HG03066 (cell line): Measurements from ENCODE around the gene DAP.
A peak's percentile ranks its signal among the peaks of the same experiment; 100 is the strongest.

Experiments
- ATAC-seq: cut with Tn5 transposase; IDR thresholded peaks from one replicate; pipeline ENCODE4 v1.9.1; 2021; ENCODE audit warnings: low read depth; ENCODE audit not compliant: unreplicated experiment

Gene DAP

GRCh38 chr5:10712574-10713366, 48.3 kb downstream of the DAP start:
- ATAC-seq, result no peak

DNA sequence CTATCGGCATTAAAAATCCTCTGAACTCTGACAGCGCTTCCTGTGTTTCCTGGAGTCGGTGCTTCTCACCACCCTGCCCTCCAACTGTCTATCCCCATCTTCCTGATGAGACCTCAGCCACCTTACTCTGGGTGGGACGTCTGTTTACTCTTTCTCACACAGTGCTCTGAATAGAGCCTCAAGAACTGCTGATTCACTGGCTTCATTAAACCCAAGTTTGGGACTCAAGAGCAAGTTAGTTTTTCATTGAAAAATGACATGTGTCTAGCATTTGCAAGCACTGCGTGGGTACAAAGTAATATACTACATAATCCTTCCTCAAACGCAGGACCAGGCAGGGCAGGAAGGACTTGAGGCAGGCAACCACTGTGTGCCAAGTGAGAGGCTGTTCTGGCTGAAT, 49.5 kb downstream of the DAP start:
- ATAC-seq, result no peak

GRCh38 chr5:10710513-10711128, 50.4 kb downstream of the DAP start:
- no peak for ATAC-seq

- ATAC-seq, result no peak
Measured at GRCh38 chr5:10709933-10710332, 51.1 kb downstream of the DAP start.

DNA sequence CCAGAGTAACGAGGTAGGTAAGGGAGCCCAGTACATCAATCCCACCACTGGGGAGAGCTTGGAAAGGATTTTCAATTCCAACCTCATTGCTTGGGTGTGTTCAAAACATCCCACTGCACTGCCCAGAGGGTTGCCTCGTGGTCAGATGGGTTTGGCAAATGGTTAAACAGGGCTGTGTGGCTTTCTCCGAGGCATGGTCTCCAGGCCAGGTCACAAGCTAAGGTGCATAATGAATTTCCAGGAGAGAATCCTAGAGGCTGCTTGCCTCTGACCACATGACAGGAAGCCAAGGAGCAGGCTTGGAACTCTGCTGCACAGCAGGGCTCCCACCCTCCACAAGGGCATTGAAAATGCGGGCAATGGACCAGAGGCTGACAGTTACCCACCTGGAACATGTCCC, 51.6 kb downstream of the DAP start:
- ATAC-seq, result no peak

DNA sequence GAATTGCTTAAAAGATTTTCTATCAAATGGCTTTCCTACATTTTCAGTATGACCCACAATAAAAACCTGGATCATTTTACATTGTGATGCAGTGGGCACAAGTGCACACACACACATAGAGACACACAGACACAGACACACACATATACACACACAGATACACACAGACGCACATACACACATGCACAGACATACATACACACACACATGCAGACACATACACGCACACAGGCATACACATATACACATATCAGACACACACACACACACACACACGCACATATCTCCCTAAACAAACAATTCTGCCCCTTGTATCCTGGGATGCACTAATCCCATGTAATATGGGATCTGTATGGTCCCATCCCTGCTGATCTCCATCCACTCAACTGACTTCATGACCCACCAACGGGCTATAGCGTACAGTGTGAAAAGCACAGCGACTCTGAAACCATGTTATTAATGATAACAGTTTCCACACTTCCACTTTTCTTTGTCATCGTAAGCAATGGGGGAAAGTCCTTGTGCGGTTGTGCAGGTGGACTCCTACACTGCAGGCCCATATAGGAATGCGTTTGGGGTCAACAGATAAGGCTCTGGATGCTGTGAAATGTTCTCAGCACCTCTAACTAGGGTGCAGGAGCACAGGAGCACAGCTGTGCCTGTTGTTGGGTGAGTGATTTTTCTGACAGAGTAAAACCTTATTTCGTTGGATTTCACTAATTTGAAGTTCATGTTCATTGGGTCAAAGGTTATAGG, 52.7 kb downstream of the DAP start:
- no peak for ATAC-seq

DNA sequence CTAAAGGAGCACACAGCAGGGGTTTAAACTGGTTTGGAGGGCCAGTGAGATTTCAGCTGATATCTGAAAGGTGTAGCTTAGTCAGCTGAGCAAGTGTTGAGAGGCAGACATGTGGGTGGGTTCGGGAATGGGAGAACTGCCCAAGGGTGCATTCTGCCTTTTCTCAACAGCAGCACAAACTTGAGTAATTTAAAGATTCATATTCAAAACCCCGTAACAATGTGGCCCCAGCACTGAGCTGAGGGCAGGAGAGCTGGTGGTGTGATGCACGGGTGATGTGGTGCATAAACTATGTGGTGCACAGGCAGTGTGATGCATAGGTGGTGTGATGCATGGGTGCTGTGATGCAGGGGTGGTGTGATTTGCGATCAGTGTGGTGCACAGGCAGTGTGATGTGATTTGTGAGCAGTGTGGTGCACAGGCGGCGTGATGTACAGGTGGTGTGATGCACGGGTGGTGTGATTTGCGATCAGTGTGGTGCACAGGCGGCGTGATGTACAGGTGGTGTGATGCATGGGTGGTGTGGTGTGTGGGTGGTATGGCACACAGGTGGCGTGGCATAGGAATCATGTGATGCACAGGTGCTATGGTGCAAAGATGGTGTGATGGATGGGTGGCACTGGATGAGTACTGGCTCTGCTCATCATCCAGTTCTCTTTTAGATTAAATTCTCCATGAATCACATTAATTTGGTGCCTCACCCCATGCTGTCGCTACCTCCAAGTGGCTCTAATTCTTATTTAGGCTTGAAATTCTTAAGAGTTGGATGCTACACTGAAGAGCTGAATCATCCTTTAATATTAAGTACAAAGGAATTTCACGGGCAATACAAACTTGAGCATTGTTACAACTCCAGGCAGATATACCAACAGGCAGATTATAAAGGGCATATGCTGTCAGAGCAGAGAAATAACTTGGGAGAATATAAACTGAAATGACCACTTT, 53.6 kb downstream of the DAP start:
- no peak for ATAC-seq

DNA sequence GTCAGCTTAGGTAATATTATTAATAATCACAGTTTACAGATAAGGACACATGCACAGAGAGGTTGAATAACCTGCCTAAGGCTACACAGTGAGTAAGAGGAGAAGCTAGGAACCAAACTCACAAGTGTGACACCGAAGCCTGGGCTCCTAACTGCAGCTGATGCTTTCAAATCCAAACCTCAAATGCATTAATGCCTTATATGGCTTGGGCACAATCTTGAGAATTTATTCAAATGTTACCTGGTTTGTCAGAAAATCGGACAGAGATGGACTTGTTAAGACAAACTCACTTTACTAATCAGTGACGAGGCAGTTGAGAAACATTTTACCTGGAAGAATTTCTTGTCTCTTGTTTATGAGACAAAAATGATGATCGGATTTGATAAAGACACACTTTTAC, 54.7 kb downstream of the DAP start:
- ATAC-seq, result no peak

- no peak for ATAC-seq
Measured at GRCh38 chr5:10705747-10706146, 55.3 kb downstream of the DAP start.

GRCh38 chr5:10704949-10705621, 55.9 kb downstream of the DAP start:
- no peak for ATAC-seq

DNA sequence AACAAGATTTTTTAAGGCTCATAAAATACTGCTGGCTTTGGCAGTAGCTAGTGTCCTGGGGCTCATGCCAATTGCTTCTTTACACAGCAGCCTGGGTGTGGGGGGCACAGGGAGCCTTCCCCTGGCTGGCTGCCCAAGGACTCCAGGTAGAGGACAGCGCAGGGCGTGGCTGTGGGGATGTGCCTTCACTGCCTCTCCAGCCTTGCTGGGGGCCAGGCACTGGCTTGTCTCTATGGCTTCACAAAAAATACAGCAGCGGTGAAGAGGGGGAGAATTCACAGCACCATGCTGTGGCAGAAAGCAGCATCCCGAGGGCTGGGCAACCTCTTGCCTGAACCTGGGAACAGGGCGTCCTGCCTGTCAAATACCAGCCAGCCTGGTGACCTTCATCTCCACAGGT, 57.4 kb downstream of the DAP start:
- ATAC-seq, result no peak

DNA sequence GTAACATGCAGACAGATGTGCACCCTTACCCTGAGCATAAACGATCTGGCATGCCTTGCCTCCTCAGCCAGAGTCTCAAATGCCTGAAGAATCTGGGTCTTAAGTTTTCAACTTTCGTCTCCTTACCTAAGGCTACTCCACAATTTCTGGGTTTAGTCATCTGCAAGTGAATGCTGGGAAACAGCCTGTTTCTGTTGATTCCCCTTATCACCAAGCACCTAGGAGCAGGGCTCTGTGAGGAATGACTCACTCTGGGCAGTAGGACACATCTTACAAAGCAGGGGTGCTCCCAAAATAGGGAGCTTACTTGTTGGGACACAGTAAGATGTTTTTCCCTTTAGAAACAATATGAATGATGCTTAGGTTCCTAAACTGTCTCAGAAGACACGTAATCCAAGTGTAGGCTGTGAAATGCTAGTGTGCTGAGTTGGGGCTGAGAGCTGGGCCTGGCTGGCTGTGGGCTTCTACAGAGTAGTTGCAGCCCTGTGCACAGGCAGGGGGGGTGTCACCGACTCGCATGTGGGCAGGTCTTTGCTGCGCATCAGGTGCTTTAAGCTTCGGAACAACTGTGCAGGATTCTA, 58.0 kb downstream of the DAP start:
- ATAC-seq, result no peak

DNA sequence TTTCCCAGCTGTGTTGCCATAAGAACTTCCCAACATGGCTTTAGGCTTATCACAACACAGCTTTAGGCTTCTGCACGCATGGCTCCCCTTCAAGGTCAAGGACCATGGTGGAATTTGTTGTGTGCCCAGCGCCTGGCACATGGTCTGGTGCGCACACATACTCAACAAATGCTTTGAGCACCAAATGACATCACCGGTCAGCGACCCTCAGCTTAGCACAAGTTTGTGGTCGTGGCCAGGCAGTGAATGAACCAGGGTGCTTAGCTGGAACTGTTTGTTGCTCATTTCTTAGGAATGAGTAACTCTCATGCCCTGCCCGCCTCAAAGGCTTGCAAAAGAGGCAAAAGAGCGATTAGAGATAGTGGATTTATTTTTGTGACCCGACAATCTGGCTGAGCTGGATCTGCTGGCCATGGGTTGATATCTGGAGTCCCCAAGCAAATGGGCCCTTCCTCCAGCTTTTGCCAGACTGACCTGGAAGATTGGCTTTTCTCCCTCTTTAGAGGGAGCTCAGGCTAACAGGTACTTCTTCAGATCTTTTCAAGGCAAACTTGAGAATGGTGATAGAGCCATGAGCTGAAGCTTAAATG, 58.9 kb downstream of the DAP start:
- ATAC-seq, result no peak

DNA sequence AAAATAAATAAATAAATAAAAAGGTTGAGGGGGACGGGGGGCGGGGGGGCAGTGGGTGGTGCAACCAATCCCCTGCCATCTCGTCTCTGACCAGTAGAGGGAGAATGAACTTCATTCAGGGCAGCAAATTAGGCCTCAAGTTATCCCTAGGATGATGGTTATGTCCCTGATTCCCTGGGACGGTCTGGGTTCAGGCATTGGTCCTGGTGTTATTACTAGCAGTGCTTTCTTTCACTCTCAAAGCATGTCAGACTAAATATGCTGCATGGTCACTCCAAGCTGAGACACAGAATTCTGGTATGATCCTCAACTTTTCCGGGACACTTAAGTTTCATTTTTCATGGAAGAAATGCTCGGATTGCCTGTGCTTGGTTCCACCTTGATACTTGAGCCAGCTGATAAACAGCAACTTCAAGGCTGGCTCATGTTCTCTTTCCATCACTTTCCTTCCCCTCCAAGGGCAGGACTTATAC, 59.4 kb downstream of the DAP start:
- no peak for ATAC-seq

DNA sequence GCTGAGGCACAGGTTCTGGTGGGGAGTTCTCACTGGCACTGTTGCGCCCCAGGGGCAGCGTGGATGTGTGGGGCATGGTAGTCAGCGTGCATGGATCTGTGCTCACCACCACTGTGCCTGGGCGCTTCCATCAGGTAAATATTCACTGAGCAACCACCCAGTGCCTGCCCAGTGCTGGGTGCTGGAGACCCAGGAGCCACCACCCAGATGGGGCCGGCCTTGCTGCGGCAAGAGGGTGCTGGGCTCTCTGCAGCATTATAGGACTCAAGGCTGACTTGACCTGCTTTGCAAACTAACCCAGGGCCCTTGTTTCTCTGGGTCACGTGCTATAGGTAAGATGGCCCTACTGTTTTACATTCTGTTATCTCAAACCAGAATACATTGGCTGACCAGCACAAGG, 60.5 kb downstream of the DAP start:
- peak; percentile 8 for ATAC-seq

GRCh38 chr5:10699987-10700386, 61.0 kb downstream of the DAP start:
- peak; percentile 57 for ATAC-seq

DNA sequence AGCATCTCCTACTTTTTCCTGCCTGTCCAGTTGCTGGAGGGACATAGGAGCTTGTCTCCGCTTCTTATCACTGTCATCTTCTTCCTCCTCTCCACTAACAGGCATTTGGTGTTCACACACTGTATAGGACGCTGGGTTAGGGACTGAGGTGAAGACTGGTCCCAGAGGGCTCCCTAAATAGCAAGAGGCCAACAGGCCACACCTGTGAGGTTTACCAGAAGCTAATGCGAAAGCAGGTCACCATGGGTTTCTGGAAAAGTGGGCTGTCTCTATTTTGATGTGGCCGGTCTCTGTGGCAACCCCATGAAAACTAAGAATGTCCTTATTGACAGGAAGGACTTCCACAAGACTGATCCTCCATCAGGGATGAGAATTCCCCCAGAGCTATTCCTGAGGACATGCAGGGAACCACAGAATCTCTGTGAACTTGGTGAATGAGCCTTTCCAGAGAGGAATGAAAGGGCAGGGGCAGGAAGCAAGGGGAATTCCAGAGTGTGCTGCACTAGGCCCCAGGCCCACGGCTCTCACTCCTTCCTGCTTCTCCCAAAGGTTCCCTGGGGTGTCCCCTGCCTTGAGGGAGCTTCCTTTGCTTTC, 61.7 kb downstream of the DAP start:
- ATAC-seq, result peak; percentile 48

DNA sequence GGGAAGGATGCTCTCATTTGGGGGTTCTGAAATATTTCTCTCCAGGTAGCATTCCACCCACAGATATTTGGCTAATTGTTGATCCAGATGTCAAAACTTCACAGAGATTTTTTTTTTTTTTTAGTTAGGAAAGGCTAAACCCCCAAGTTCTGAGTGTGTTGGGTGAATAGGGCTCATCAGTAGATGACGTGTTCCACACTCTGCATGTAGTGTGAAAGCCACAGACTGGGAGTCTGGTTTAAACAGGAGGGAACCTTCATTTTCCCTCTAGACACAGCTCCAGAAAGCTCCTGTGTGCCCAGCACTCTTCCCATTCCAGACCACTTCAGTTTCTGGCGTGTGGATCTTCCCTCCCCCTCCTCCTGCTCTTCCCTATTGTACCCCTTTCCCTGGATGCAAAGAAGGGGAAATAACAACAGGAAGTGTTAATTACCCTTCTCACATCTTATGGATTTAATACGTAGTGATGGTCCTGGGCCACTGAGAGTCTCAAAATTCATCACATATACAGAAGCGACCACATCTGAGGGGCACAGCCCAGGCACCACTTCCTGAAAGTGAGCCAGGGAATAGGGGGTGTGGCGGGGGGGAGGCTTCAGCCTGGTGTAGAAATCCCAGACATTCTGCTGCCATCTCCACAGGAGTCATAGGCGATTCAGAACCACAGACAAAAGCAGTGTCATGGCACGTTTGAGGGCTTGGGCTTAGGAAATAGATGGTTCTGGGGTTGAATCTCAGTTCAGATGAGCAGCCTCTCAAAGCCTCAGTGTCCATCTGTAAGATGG, 65.1 kb downstream of the DAP start:
- no peak for ATAC-seq
